CD14-positive monocyte (primary cell): ENCODE data around the gene SLC35D2. TPM values are rescaled to one million over a fixed set of nuclear protein-coding genes. Genes with fewer than 3 reads are reported as not detected.

Source experiments
- DNase-seq, 3 donors: peaks; one replicate each; pipeline ENCODE4 v3.0.0-alpha.2; 2011 to 2022
- H2AFZ ChIP-seq: 2 replicates; pipeline ENCODE4 v1.6.0; 2012; ENCODE audit warnings: mild to moderate bottlenecking, low read depth, low read length, inconsistent platforms; ENCODE audit not compliant: insufficient read depth, poor library complexity, severe bottlenecking
- H3K27ac ChIP-seq, 2 donors: 1 replicate in 1 of 2; 2 replicates in 1 of 2; pipeline ENCODE4 v1.5.1; 2012 to 2013; ENCODE audit warnings: low read length in 2 of 2, control low read depth in 1 of 2, inconsistent platforms in 1 of 2, low read depth in 1 of 2, mild to moderate bottlenecking in 1 of 2
- H3K27me3 ChIP-seq, 2 donors: one replicate each; pipeline versions ENCODE4 v1.6.0 to v1.6.1; 2011 to 2013; ENCODE audit warnings: low read length in 2 of 2; ENCODE audit not compliant: control insufficient read depth in 2 of 2, insufficient read depth in 2 of 2
- H3K36me3 ChIP-seq, 2 donors: replicated peaks in 1 of 2; 1 replicate in 1 of 2; 2 replicates in 1 of 2; pipeline versions ENCODE4 v1.5.1 to v1.6.1; 2012 to 2013; ENCODE audit warnings: low read length in 2 of 2, control low read depth in 1 of 2, inconsistent platforms in 1 of 2, mild to moderate bottlenecking in 1 of 2; ENCODE audit not compliant: insufficient read depth in 2 of 2, control insufficient read depth in 1 of 2
- H3K4me1 ChIP-seq, 2 donors: 1 replicate in 1 of 2; 2 replicates in 1 of 2; pipeline versions ENCODE4 v1.5.1 to v1.6.1; 2012 to 2013; ENCODE audit warnings: low read length in 2 of 2, control low read depth in 1 of 2, inconsistent platforms in 1 of 2, mild to moderate bottlenecking in 1 of 2, moderate library complexity in 1 of 2; ENCODE audit not compliant: insufficient read depth in 2 of 2, control insufficient read depth in 1 of 2
- H3K4me2 ChIP-seq: replicated peaks from 2 replicates; pipeline ENCODE3; 2012; ENCODE audit warnings: low read length, moderate library complexity, mild to moderate bottlenecking; ENCODE audit not compliant: poor library complexity, severe bottlenecking; ENCODE audit errors: extremely low read depth
- H3K4me3 ChIP-seq, 3 experiments: fragments of 200-600 bp in 1 of 3; sonication (generic) in 1 of 3; replicated peaks in 1 of 3; 1 replicate in 2 of 3; 2 replicates in 1 of 3; pipeline ENCODE4 v1.5.1; 2011 to 2013; ENCODE audit warnings: low read length in 3 of 3, mild to moderate bottlenecking in 3 of 3, control low read depth in 2 of 3, low read depth in 2 of 3, inconsistent platforms in 1 of 3, moderate library complexity in 1 of 3
- H3K79me2 ChIP-seq: 2 replicates; pipeline ENCODE4 v1.6.0; 2012; ENCODE audit warnings: mild to moderate bottlenecking, control low read depth, inconsistent platforms, low read length, moderate library complexity; ENCODE audit not compliant: insufficient read depth
- H3K9ac ChIP-seq: 2 replicates; pipeline ENCODE4 v1.6.0; 2017; ENCODE audit warnings: low read length, mild to moderate bottlenecking; ENCODE audit not compliant: insufficient read depth, poor library complexity, severe bottlenecking
- H3K9me3 ChIP-seq, 2 donors: replicated peaks in 1 of 2; 1 replicate in 1 of 2; 2 replicates in 1 of 2; pipeline versions ENCODE4 v1.5.1 to v1.6.1; 2012 to 2013; ENCODE audit warnings: low read length in 2 of 2, control low read depth in 1 of 2; ENCODE audit not compliant: control insufficient read depth in 1 of 2, insufficient read depth in 1 of 2
- H4K20me1 ChIP-seq: 2 replicates; pipeline ENCODE4 v1.6.0; 2012; ENCODE audit warnings: mild to moderate bottlenecking, low read length, control low read depth, moderate library complexity; ENCODE audit not compliant: insufficient read depth
- H3K27ac Mint-ChIP-seq, 7 donors: one replicate each; pipeline ENCODE4 v1.8.0; 2020; ENCODE audit warnings: mild to moderate bottlenecking in 7 of 7, mixed read lengths in 7 of 7, moderate library complexity in 6 of 7, inconsistent platforms in 2 of 7
- H3K27me3 Mint-ChIP-seq, 3 donors: one replicate each; pipeline ENCODE4 v1.8.0; 2021 to 2022; ENCODE audit warnings: low read depth in 3 of 3, mild to moderate bottlenecking in 3 of 3, mixed read lengths in 3 of 3, moderate library complexity in 3 of 3, inconsistent platforms in 1 of 3
- H3K36me3 Mint-ChIP-seq, 2 donors: one replicate each; pipeline ENCODE4 v1.8.0; 2020; ENCODE audit warnings: mixed read lengths in 2 of 2, inconsistent platforms in 1 of 2, mild to moderate bottlenecking in 1 of 2
- H3K4me1 Mint-ChIP-seq: one replicate; pipeline ENCODE4 v1.8.0; 2020; ENCODE audit warnings: mild to moderate bottlenecking, mixed read lengths
- H3K4me3 Mint-ChIP-seq, 2 donors: one replicate each; pipeline ENCODE4 v1.8.0; 2020; ENCODE audit warnings: mild to moderate bottlenecking in 2 of 2, mixed read lengths in 2 of 2, moderate library complexity in 1 of 2
- H3K9me3 Mint-ChIP-seq, 7 donors: one replicate each; pipeline ENCODE4 v1.8.0; 2020 to 2022; ENCODE audit warnings: mixed read lengths in 7 of 7, mild to moderate bottlenecking in 6 of 7, moderate library complexity in 6 of 7, inconsistent platforms in 2 of 7
- CTCF ChIP-seq: fragments of 200-600 bp; IDR thresholded peaks from one replicate; pipeline ENCODE4 v1.8.0; 2022; ENCODE audit warnings: antibody characterized with exemption, mild to moderate bottlenecking
- WGBS: methylation state at CpG from one replicate; pipeline ENCODE4 v1.1.5; 2013; ENCODE audit warnings: missing lambda C conversion rate; ENCODE audit not compliant: insufficient coverage; 5-methylcytosine and 5-hydroxymethylcytosine counted together
- intact Hi-C, 2 donors: fragments of 100-400 bp; cut with micrococcal nuclease; formaldehyde crosslinking; loops; one replicate each; pipeline versions ENCODE4 v1.15.0 to v1.15.1; 2023
- polyA plus RNA-seq, 3 donors: library from polyadenylated mRNA; depleted of rRNA in 1 of 3; unstranded in 2 of 3; stranded (reverse) in 1 of 3; fragments of 300-500 nt in 2 of 3; fragments of >200 nt in 1 of 3; fragmentation: Illumina TruSeq in 2 of 3; gene quantifications; 1 replicate in 2 of 3; 2 replicates in 1 of 3; pipeline ENCODE4 v1.2.3, GENCODE V29; 2012 to 2021

The SLC35D2 gene
- polyA plus RNA-seq, 3 donors = 14.8 to 27.4 (median 20.0) TPM

GRCh38 chr9:96379461-96379860, 4.0 kb downstream of the SLC35D2 start:
- no peak overlapping the region for H3K4me3 ChIP-seq
- peaks cover 9 to 10% of the 10 kb centered on the region in 2 donors for H3K4me1 ChIP-seq
- H3K9me3 Mint-ChIP-seq = no peaks in the 10 kb centered on the region
- H3K4me1 Mint-ChIP-seq = peaks cover 30% of the 10 kb centered on the region
- H3K27me3 Mint-ChIP-seq = no peaks in the 10 kb centered on the region
- no peaks in the 10 kb centered on the region for H3K9me3 ChIP-seq
- TF ChIP-seq CTCF = no peak
- no peaks in the 10 kb centered on the region for H3K36me3 ChIP-seq
- H3K9ac ChIP-seq = no peak overlapping the region
- H3K36me3 Mint-ChIP-seq = peaks cover 8 to 16% of the 10 kb centered on the region in 2 donors
- peaks cover 4% of the 10 kb centered on the region for H4K20me1 ChIP-seq
- no peak overlapping the region for H3K4me3 Mint-ChIP-seq
- no peak overlapping the region for H2AFZ ChIP-seq
- H3K27ac Mint-ChIP-seq = peak overlapping the region in 1 of 7 donors; percentile 46
- no peak overlapping the region for H3K4me2 ChIP-seq
- no peak overlapping the region for H3K27ac ChIP-seq
- no peaks in the 10 kb centered on the region for H3K79me2 ChIP-seq
- WGBS = 80% methylated on average over 1 of the region's 2 CpGs
- no peak for DNase-seq
- no peaks in the 10 kb centered on the region for H3K27me3 ChIP-seq
- intact Hi-C loops = no loop called here

- Histone ChIP-seq H3K27me3 (no peaks in the 10 kb centered on the region), H3K79me2 (no peaks in the 10 kb centered on the region), H3K4me1 (peaks cover 6 to 9% of the 10 kb centered on the region in 2 donors), H4K20me1 (peaks cover 4% of the 10 kb centered on the region), H3K36me3 (no peaks in the 10 kb centered on the region), H2AFZ (no peak overlapping the region), H3K9ac (no peak overlapping the region), H3K27ac (no peak overlapping the region), H3K9me3 (no peaks in the 10 kb centered on the region), H3K4me3 (no peak overlapping the region), H3K4me2 (no peak overlapping the region)
- no peak for TF ChIP-seq CTCF
- no peak for DNase-seq
- Mint-ChIP-seq H3K4me3 (no peak overlapping the region), H3K4me1 (peaks cover 25% of the 10 kb centered on the region), H3K27me3 (no peaks in the 10 kb centered on the region), H3K9me3 (no peaks in the 10 kb centered on the region), H3K36me3 (peaks cover 8 to 16% of the 10 kb centered on the region in 2 donors), H3K27ac (no peak overlapping the region)
- no CpG with 5 or more reads among the region's 3 CpGs for WGBS
- intact Hi-C loops = no loop called here
Measured at GRCh38 chr9:96378187-96378586, 5.3 kb downstream of the SLC35D2 start.
